H1 (cell line): ENCODE results near the gene MOV10L1. TPM values are rescaled to one million over a fixed set of nuclear protein-coding genes. Genes with fewer than 3 reads are reported as not detected.

ENCODE experiments used
- CTCF ChIA-PET: fragments of 300-600 bp; sonication (Branson Sonifier 250); formaldehyde crosslinking; loops from one replicate; lab custom pipeline; 2021; ENCODE audit not compliant: partially characterized antibody; lab: Charles Lee
- POLR2A ChIA-PET: fragments of 300-600 bp; sonication (Branson Sonifier 250); formaldehyde crosslinking; loops from one replicate; lab custom pipeline; 2021; ENCODE audit warnings: inconsistent platforms; ENCODE audit not compliant: partially characterized antibody; lab: Charles Lee
- DNase-seq, 2 experiments: peaks; one replicate each; pipeline versions ENCODE4 v3.0.0 to v3.0.0-alpha.2; 2010 to 2022; ENCODE audit warnings: low spot score in 2 of 2, low read depth in 1 of 2, mixed read lengths in 1 of 2
- FAIRE-seq: peaks from 2 replicates; lab custom pipeline; 2011; peaks lifted over from hg19 to GRCh38; lab: Jason Lieb, UNC
- H2AFZ ChIP-seq: 2 replicates; pipeline ENCODE4 v1.8.1; 2012; ENCODE audit warnings: low read length, inconsistent platforms
- H2AK5ac ChIP-seq: 2 replicates; pipeline ENCODE4 v1.6.1; 2013; ENCODE audit warnings: low read depth, low read length
- H2BK120ac ChIP-seq: replicated peaks from 2 replicates; pipeline ENCODE3; 2013; ENCODE audit warnings: low read depth, low read length, inconsistent platforms
- H2BK12ac ChIP-seq: 2 replicates; pipeline ENCODE4 v1.6.1; 2013; ENCODE audit warnings: low read depth, low read length
- H2BK15ac ChIP-seq: 2 replicates; pipeline ENCODE4 v1.6.1; 2013; ENCODE audit warnings: low read length
- H2BK20ac ChIP-seq: 2 replicates; pipeline ENCODE4 v1.6.1; 2013; ENCODE audit warnings: low read length
- H2BK5ac ChIP-seq: 2 replicates; pipeline ENCODE4 v1.6.1; 2013; ENCODE audit warnings: low read depth, low read length
- H3K14ac ChIP-seq: 2 replicates; pipeline ENCODE4 v1.6.1; 2013; ENCODE audit warnings: inconsistent platforms; ENCODE audit not compliant: insufficient read length
- H3K18ac ChIP-seq: 2 replicates; pipeline ENCODE4 v1.6.1; 2013; ENCODE audit warnings: low read length; ENCODE audit errors: extremely low read depth
- H3K23ac ChIP-seq: 2 replicates; pipeline ENCODE4 v1.6.1; 2013; ENCODE audit warnings: inconsistent platforms; ENCODE audit not compliant: insufficient read length
- H3K23me2 ChIP-seq: 2 replicates; pipeline ENCODE4 v1.6.1; 2013; ENCODE audit warnings: low read depth, low read length
- H3K27ac ChIP-seq: 2 replicates; pipeline ENCODE4 v1.6.1; 2011; ENCODE audit warnings: low read depth, low read length, inconsistent platforms
- H3K27me3 ChIP-seq, 4 experiments: replicated peaks in 1 of 4; 1 replicate in 1 of 4; 2 replicates in 3 of 4; pipeline versions ENCODE4 v1.6.1 to v1.8.1; 2011 to 2013; ENCODE audit warnings: low read length in 3 of 4, mild to moderate bottlenecking in 3 of 4, inconsistent platforms in 2 of 4, mixed read lengths in 2 of 4, moderate library complexity in 1 of 4; ENCODE audit not compliant: control insufficient read depth in 3 of 4, insufficient read depth in 3 of 4; ENCODE audit errors: extremely low read depth in 1 of 4
- H3K36me3 ChIP-seq, 4 experiments: 2 replicates each; pipeline versions ENCODE4 v1.6.1 to v1.8.1; 2011 to 2013; ENCODE audit warnings: mild to moderate bottlenecking in 4 of 4, low read length in 3 of 4, moderate library complexity in 2 of 4, control low read depth in 1 of 4, inconsistent platforms in 1 of 4; ENCODE audit not compliant: insufficient read depth in 4 of 4, control insufficient read depth in 2 of 4
- H3K4ac ChIP-seq: replicated peaks from 2 replicates; pipeline ENCODE3; 2013; ENCODE audit warnings: low read length, low read depth, mixed read lengths, inconsistent platforms; ENCODE audit not compliant: insufficient read length
- H3K4me1 ChIP-seq, 4 experiments: replicated peaks in 1 of 4; 1 replicate in 1 of 4; 2 replicates in 3 of 4; pipeline versions ENCODE4 v1.6.1 to v1.8.1; 2011 to 2013; ENCODE audit warnings: low read length in 3 of 4, inconsistent platforms in 2 of 4, mixed read lengths in 1 of 4; ENCODE audit not compliant: insufficient read depth in 4 of 4, control insufficient read depth in 3 of 4
- H3K4me2 ChIP-seq, 2 experiments: 2 replicates each; pipeline versions ENCODE4 v1.6.1 to v1.8.1; 2011 to 2013; ENCODE audit warnings: low read depth in 2 of 2, low read length in 2 of 2, control low read depth in 1 of 2, inconsistent platforms in 1 of 2, mild to moderate bottlenecking in 1 of 2; ENCODE audit not compliant: insufficient read depth in 1 of 2
- H3K4me3 ChIP-seq, 4 experiments: fragments of 200-600, 300-600 bp in 1 of 4; sonication (generic), shearing (Covaris generic), sonication (Bioruptor Twin) in 1 of 4; 2 replicates each; pipeline versions ENCODE4 v1.5.1 to v1.8.1; 2011 to 2016; ENCODE audit warnings: low read length in 4 of 4, low read depth in 3 of 4, control low read depth in 2 of 4, inconsistent platforms in 2 of 4, mild to moderate bottlenecking in 2 of 4, mixed read lengths in 1 of 4, moderate library complexity in 1 of 4; ENCODE audit not compliant: insufficient read depth in 2 of 4; ENCODE audit errors: extremely low read depth in 1 of 4
- H3K56ac ChIP-seq: replicated peaks from 2 replicates; pipeline ENCODE3; 2013; ENCODE audit warnings: low read depth, mild to moderate bottlenecking, mixed read lengths, low read length, inconsistent platforms; ENCODE audit not compliant: insufficient read length
- H3K79me1 ChIP-seq: 2 replicates; pipeline ENCODE4 v1.6.1; 2013; ENCODE audit warnings: low read depth, low read length, control low read depth
- H3K79me2 ChIP-seq, 2 experiments: 2 replicates each; pipeline versions ENCODE4 v1.6.1 to v1.8.1; 2012 to 2013; ENCODE audit warnings: low read length in 2 of 2, mild to moderate bottlenecking in 2 of 2, inconsistent platforms in 1 of 2; ENCODE audit not compliant: insufficient read depth in 2 of 2, control insufficient read depth in 1 of 2
- H3K9ac ChIP-seq, 4 experiments: replicated peaks in 1 of 4; 1 replicate in 1 of 4; 2 replicates in 3 of 4; pipeline versions ENCODE4 v1.6.1 to v1.8.1; 2011 to 2013; ENCODE audit warnings: low read depth in 3 of 4, low read length in 3 of 4, control low read depth in 2 of 4, mild to moderate bottlenecking in 2 of 4, moderate library complexity in 2 of 4, inconsistent platforms in 1 of 4; ENCODE audit errors: extremely low read depth in 1 of 4
- H3K9me3 ChIP-seq, 2 experiments: 2 replicates each; pipeline versions ENCODE4 v1.6.1 to v1.8.1; 2012 to 2013; ENCODE audit warnings: mild to moderate bottlenecking in 2 of 2, moderate library complexity in 2 of 2, control low read depth in 1 of 2, inconsistent platforms in 1 of 2, low read depth in 1 of 2, low read length in 1 of 2, mixed read lengths in 1 of 2; ENCODE audit not compliant: insufficient read depth in 2 of 2
- H4K20me1 ChIP-seq, 2 experiments: replicated peaks in 1 of 2; 2 replicates each; pipeline versions ENCODE3 to v1.8.1; 2011 to 2013; ENCODE audit warnings: inconsistent platforms in 2 of 2, low read length in 2 of 2, mild to moderate bottlenecking in 1 of 2; ENCODE audit not compliant: insufficient read depth in 2 of 2, control insufficient read depth in 1 of 2
- H4K5ac ChIP-seq: 2 replicates; pipeline ENCODE4 v1.6.1; 2013; ENCODE audit warnings: low read length, low read depth, mixed read lengths, inconsistent platforms; ENCODE audit not compliant: insufficient read length
- H4K8ac ChIP-seq: 2 replicates; pipeline ENCODE4 v1.8.0; 2013; ENCODE audit warnings: mild to moderate bottlenecking, moderate library complexity, low read length, inconsistent platforms; ENCODE audit not compliant: insufficient read depth; ENCODE audit errors: extremely low read depth
- H4K91ac ChIP-seq: replicated peaks from 2 replicates; pipeline ENCODE3; 2013; ENCODE audit warnings: low read length, mixed read lengths, inconsistent platforms; ENCODE audit not compliant: insufficient read length
- CTBP2 ChIP-seq: IDR thresholded peaks from 2 replicates; pipeline ENCODE4 v1.7.0; 2011; ENCODE audit warnings: borderline replicate concordance, mild to moderate bottlenecking, moderate library complexity, mixed read lengths, low read length; ENCODE audit not compliant: insufficient read depth, insufficient read length
- SIX5 ChIP-seq: IDR thresholded peaks from 2 replicates; pipeline ENCODE4 v1.6.1; 2011; ENCODE audit warnings: mild to moderate bottlenecking, low read depth, low read length
- SP2 ChIP-seq: IDR thresholded peaks from 2 replicates; pipeline ENCODE4 v1.6.1; 2012; ENCODE audit warnings: mild to moderate bottlenecking, low read length, inconsistent platforms
- SRF ChIP-seq: IDR thresholded peaks from 2 replicates; pipeline ENCODE4 v1.6.1; 2011; ENCODE audit warnings: mild to moderate bottlenecking, low read depth, low read length, moderate library complexity
- WGBS, 2 experiments: shearing (Covaris generic) in 1 of 2; methylation state at CpG; one replicate each; pipeline versions ENCODE4 v1.1.6 to v1.1.7; 2013 to 2015; ENCODE audit warnings: low lambda C conversion rate in 2 of 2, mixed read lengths in 2 of 2, inconsistent platforms in 1 of 2, low coverage in 1 of 2, missing lambda C conversion rate in 1 of 2; ENCODE audit not compliant: insufficient replicate concordance in 2 of 2, insufficient coverage in 1 of 2, insufficient read length in 1 of 2; ENCODE audit errors: extremely low coverage in 1 of 2, missing lambda C conversion rate in 1 of 2; 5-methylcytosine and 5-hydroxymethylcytosine counted together
- polyA plus RNA-seq, 7 experiments: library from polyadenylated mRNA; depleted of rRNA in 3 of 7; stranded (reverse) in 5 of 7; unstranded in 2 of 7; fragments of >200 nt in 5 of 7; fragments of 200-250 nt in 2 of 7; gene quantifications; 1 replicate in 5 of 7; 2 replicates in 1 of 7; 4 replicates in 1 of 7; pipeline versions ENCODE4 v1.2.1 to v1.2.3, GENCODE V29; 2011 to 2013; ENCODE audit warnings: missing spikeins in 2 of 7, mixed read lengths in 2 of 7
- total RNA-seq: library from RNA; stranded (reverse); fragmentation: NEBNext Ultra II Directional; extraction: Animal tissue kit (Norgen Biotek cat#: 25700); gene quantifications from 2 replicates; pipeline ENCODE4 v1.2.1, GENCODE V29; 2021

The MOV10L1 gene
- total and polyA plus RNA-seq, 2 of the 8 experiments (the other 6 are each of a cell fraction or from before 2014, with no cell fraction given), result 0.32 TPM; not detected in 1

DNA sequence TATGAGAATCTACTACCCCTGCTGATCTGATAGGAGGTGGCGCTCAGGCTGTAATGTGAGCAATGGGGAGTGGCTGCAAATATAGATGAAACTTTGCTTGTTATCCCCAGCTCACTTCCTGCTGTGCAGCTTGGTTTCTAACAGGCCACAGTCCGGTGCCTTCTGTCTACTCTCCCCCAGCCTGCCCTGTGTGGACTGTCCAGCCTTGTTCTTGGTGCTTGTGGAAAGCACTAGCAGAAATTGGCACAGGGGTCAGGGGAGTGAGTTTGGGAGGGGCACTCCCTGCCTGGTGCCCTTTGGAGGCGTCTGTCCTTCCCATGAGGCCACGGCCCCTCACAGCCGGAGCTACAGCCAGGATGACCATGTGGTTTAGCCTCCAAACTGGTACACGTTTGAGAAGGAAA lies 14.3 kb downstream of the MOV10L1 start:
- no peak overlapping the region for H2BK15ac ChIP-seq
- POLR2A ChIA-PET, result no interaction called here
- no peaks in the 10 kb centered on the region; a peak in 2 of 7 replicates for H3K27me3 ChIP-seq
- H3K14ac ChIP-seq, result no peak overlapping the region
- H3K4ac ChIP-seq, result no peak overlapping the region
- no peak overlapping the region for H3K4me3 ChIP-seq
- H4K20me1 ChIP-seq, result peaks cover 0 to 1% of the 10 kb centered on the region in 2 experiments
- CTCF ChIA-PET, result interaction anchor here (1.2 kb wide), 1 partner anchor 43 kb away, joined by 3 read pairs; no protein-coding TSS in a partner anchor
- no peaks in the 10 kb centered on the region for H3K79me1 ChIP-seq
- no peaks in the 10 kb centered on the region for H3K79me2 ChIP-seq
- H4K91ac ChIP-seq, result no peak overlapping the region
- H2AK5ac ChIP-seq, result no peak overlapping the region
- H4K8ac ChIP-seq, result no peak overlapping the region
- no peak overlapping the region for H2BK120ac ChIP-seq
- H2BK5ac ChIP-seq, result no peak overlapping the region
- H4K5ac ChIP-seq, result no peak overlapping the region
- WGBS, 2 experiments, result 85% methylated on average over 6 of the region's 6 CpGs; no CpG with 5 or more reads in 1 of the 2 experiments
- no peak overlapping the region for H2BK20ac ChIP-seq
- no peak for FAIRE-seq
- H3K4me2 ChIP-seq, result no peak overlapping the region
- no peaks in the 10 kb centered on the region for H3K23me2 ChIP-seq
- no peak overlapping the region for H3K18ac ChIP-seq
- no peak overlapping the region for H3K23ac ChIP-seq
- no peaks in the 10 kb centered on the region for H3K9me3 ChIP-seq
- TF ChIP-seq SP2, result no peak
- no peak for TF ChIP-seq CTBP2
- no peak for TF ChIP-seq SIX5
- no peak for TF ChIP-seq SRF
- TF ChIP-seq, all 59 proteins: peak for 0
- H2AFZ ChIP-seq, result no peak overlapping the region
- no peaks in the 10 kb centered on the region for H3K36me3 ChIP-seq
- no peaks in the 10 kb centered on the region for H3K4me1 ChIP-seq
- H3K27ac ChIP-seq, result no peak overlapping the region
- H3K9ac ChIP-seq, result no peak overlapping the region
- no peak overlapping the region for H3K56ac ChIP-seq
- DNase-seq, result no peak
- H2BK12ac ChIP-seq, result no peak overlapping the region
